Mesendoderm (in vitro differentiated cells): Measurements from ENCODE around the gene DSG3.

ENCODE experiments used
- DNase-seq: peaks from one replicate; pipeline ENCODE4 v3.0.0; 2013
- H2AK5ac ChIP-seq: 2 replicates; pipeline ENCODE4 v1.6.1; 2013; ENCODE audit warnings: low read length, inconsistent platforms
- H2BK120ac ChIP-seq: 2 replicates; pipeline ENCODE4 v1.6.1; 2013; ENCODE audit warnings: low read depth, mild to moderate bottlenecking, low read length, moderate library complexity, mixed read lengths
- H2BK15ac ChIP-seq: replicated peaks from 2 replicates; pipeline ENCODE4 v1.6.1; 2013; ENCODE audit warnings: low read depth, mild to moderate bottlenecking, moderate library complexity
- H2BK5ac ChIP-seq: 2 replicates; pipeline ENCODE4 v1.6.1; 2013; ENCODE audit warnings: low read length, inconsistent platforms
- H3K18ac ChIP-seq: 2 replicates; pipeline ENCODE4 v1.6.1; 2013; ENCODE audit warnings: mild to moderate bottlenecking, low read length, mixed read lengths
- H3K23ac ChIP-seq: one replicate; pipeline ENCODE4 v1.6.1; 2013; ENCODE audit warnings: low read length
- H3K27ac ChIP-seq: 2 replicates; pipeline ENCODE4 v1.5.1; 2013; ENCODE audit warnings: low read depth, mild to moderate bottlenecking, inconsistent platforms, low read length, moderate library complexity
- H3K27me3 ChIP-seq: 2 replicates; pipeline ENCODE4 v1.6.1; 2013; ENCODE audit warnings: low read length, control low read depth, mild to moderate bottlenecking, inconsistent platforms; ENCODE audit not compliant: insufficient read depth, poor library complexity
- H3K36me3 ChIP-seq: 2 replicates; pipeline ENCODE4 v1.6.1; 2013; ENCODE audit warnings: low read length, inconsistent platforms; ENCODE audit not compliant: control insufficient read depth, insufficient read depth
- H3K4ac ChIP-seq: one replicate; pipeline ENCODE4 v1.6.1; 2013; ENCODE audit warnings: low read depth, mild to moderate bottlenecking, low read length, moderate library complexity
- H3K4me1 ChIP-seq: 2 replicates; pipeline ENCODE4 v1.6.1; 2013; ENCODE audit warnings: low read depth, low read length, inconsistent platforms; ENCODE audit not compliant: control insufficient read depth
- H3K4me2 ChIP-seq: 2 replicates; pipeline ENCODE4 v1.6.1; 2013; ENCODE audit warnings: low read length
- H3K4me3 ChIP-seq: 2 replicates; pipeline ENCODE4 v1.5.1; 2013; ENCODE audit warnings: mild to moderate bottlenecking, low read length
- H3K56ac ChIP-seq: one replicate; pipeline ENCODE4 v1.6.1; 2013; ENCODE audit warnings: low read length
- H3K79me1 ChIP-seq: 2 replicates; pipeline ENCODE4 v1.6.1; 2013; ENCODE audit warnings: low read length, inconsistent platforms
- H3K79me2 ChIP-seq: 2 replicates; pipeline ENCODE4 v1.6.1; 2013; ENCODE audit warnings: mild to moderate bottlenecking, low read length; ENCODE audit not compliant: control insufficient read depth, insufficient read depth
- H3K9ac ChIP-seq: 2 replicates; pipeline ENCODE4 v1.6.1; 2013; ENCODE audit warnings: low read length, inconsistent platforms
- H4K5ac ChIP-seq: one replicate; pipeline ENCODE4 v1.6.1; 2013; ENCODE audit warnings: low read length
- H4K8ac ChIP-seq: one replicate; pipeline ENCODE4 v1.6.1; 2013; ENCODE audit warnings: low read depth, mild to moderate bottlenecking, control low read depth, low read length, moderate library complexity
- WGBS: extraction: QIAGEN DNeasy Blood & Tissue Kit; methylation state at CpG from one replicate; pipeline ENCODE4 v1.1.7; 2013; ENCODE audit warnings: low lambda C conversion rate, missing lambda C conversion rate; ENCODE audit not compliant: insufficient coverage; ENCODE audit errors: extremely low coverage; 5-methylcytosine and 5-hydroxymethylcytosine counted together

DSG3 gene

DNA sequence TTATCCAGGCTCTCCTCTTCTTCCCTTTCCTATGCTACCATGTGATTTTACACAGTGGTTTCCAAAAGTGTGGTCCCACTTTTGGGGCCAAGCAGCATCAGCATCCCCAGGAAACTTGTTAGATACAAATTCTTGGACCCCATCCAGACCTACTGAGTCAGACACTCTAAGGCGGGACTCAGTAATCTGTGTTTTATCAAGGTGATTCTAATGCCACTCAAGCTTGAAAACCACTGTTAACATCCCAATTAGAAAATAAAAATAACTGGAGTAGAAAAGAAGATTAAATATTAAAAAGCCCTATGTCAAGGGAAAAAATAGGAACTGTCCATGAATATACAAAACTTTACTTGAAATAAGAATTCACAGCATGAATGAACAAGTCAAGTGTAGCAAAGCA, 61.2 kb downstream of the DSG3 start:
- Histone ChIP-seq H2BK120ac (no peak overlapping the region), H3K79me2 (peaks cover 46% of the 10 kb centered on the region), H2AK5ac (no peak overlapping the region), H3K36me3 (no peaks in the 10 kb centered on the region), H3K56ac (no peak overlapping the region), H3K4me2 (no peak overlapping the region), H2BK15ac (no peak overlapping the region), H3K4me1 (peaks cover 11% of the 10 kb centered on the region), H3K27me3 (no peaks in the 10 kb centered on the region), H3K79me1 (peaks cover 22% of the 10 kb centered on the region), H2BK5ac (no peak overlapping the region), H3K9ac (no peak overlapping the region), H3K4ac (no peak overlapping the region), H3K27ac (no peak overlapping the region), H3K4me3 (no peak overlapping the region), H4K5ac (no peak overlapping the region), H3K18ac (no peak overlapping the region), H4K8ac (no peak overlapping the region), H3K23ac (no peak overlapping the region)
- no CpG with 5 or more reads among the region's 1 CpG for WGBS
- no peak for DNase-seq

DNA sequence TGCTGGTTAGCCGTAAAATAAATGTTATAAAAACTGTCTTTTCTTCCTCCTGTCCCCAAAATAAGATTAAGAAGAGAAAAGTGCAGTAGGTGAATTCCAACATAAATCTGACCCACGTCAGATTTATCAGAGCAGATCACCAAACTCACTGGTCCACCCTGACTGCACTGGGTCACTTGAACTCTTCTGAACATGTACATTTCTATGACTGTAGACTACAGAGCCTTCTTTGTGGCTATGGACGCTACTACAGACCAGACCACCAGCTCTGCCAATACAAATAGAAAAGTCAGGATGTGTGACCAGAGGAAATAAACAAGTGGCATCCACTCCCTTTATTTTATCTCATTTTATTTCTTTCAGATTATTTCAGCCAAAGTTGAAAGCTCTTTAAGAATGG, 62.0 kb downstream of the DSG3 start:
- H3K4ac ChIP-seq: no peak overlapping the region
- no peak overlapping the region for H4K5ac ChIP-seq
- H3K4me3 ChIP-seq: no peak overlapping the region
- no peak overlapping the region for H3K9ac ChIP-seq
- no peak for DNase-seq
- no peak overlapping the region for H3K56ac ChIP-seq
- no peak overlapping the region for H3K4me2 ChIP-seq
- no peak overlapping the region for H2AK5ac ChIP-seq
- H3K27ac ChIP-seq: no peak overlapping the region
- no peak overlapping the region for H2BK15ac ChIP-seq
- no peak overlapping the region for H3K18ac ChIP-seq
- peaks cover 12% of the 10 kb centered on the region for H3K4me1 ChIP-seq
- no CpG with 5 or more reads among the region's 3 CpGs for WGBS
- H3K27me3 ChIP-seq: no peaks in the 10 kb centered on the region
- no peak overlapping the region for H3K23ac ChIP-seq
- H3K79me1 ChIP-seq: peaks cover 16% of the 10 kb centered on the region
- peaks cover 41% of the 10 kb centered on the region for H3K79me2 ChIP-seq
- H2BK5ac ChIP-seq: no peak overlapping the region
- no peaks in the 10 kb centered on the region for H3K36me3 ChIP-seq
- no peak overlapping the region for H2BK120ac ChIP-seq
- H4K8ac ChIP-seq: no peak overlapping the region

DNA sequence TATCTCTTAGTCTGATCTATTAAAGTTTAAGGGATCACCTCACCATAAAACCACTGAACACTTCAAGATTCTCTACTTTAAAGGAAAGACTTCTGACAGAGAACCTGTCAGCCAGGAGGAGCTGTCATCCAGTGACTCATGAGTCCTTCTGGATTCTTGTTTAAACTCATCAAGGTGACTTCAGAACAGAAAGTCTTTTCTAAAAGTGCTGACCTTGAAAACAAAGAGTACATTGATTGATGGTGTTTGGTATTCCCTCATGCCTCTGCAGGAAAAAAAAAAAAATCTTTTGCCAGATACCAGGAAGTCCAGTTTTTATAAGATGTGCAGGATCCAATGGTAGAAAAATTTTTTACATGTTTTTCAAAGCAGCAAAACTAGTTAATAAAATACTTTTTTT, 62.8 kb downstream of the DSG3 start:
- Histone ChIP-seq H3K4me2 (no peak overlapping the region), H3K79me1 (peaks cover 14% of the 10 kb centered on the region)
- DNase-seq: no peak

DNA sequence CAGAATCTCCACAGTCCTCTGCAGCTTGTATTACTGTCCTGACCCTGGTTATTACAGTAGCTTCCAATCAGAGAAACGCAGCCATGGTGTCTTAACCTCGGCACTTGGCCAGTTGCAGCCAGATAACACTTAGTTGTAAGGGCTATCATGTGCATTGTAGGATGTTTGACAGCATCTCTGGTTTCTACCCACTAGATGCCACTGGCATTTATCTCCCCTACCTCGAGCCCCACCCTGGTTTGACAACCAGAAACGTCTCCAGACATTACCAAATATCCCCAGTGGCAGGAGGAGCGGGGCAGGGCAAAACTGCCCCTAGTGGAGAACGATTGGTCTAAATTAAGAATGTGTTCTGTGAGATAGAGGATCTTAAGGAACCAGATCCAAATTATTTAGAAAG, 63.6 kb downstream of the DSG3 start:
- Histone ChIP-seq H4K8ac (no peak overlapping the region), H3K9ac (no peak overlapping the region), H3K56ac (no peak overlapping the region), H3K4me1 (peaks cover 15% of the 10 kb centered on the region), H2BK15ac (no peak overlapping the region), H3K23ac (no peak overlapping the region), H3K4me2 (no peak overlapping the region), H2AK5ac (no peak overlapping the region), H3K79me1 (peaks cover 17% of the 10 kb centered on the region), H3K36me3 (no peaks in the 10 kb centered on the region), H3K18ac (no peak overlapping the region), H2BK5ac (no peak overlapping the region), H3K27me3 (no peaks in the 10 kb centered on the region), H3K27ac (no peak overlapping the region), H4K5ac (no peak overlapping the region), H3K4me3 (no peak overlapping the region), H2BK120ac (no peak overlapping the region), H3K4ac (no peak overlapping the region), H3K79me2 (peaks cover 38% of the 10 kb centered on the region)
- DNase-seq: no peak
- WGBS: no CpG with 5 or more reads among the region's 6 CpGs

More for the DNA sequence above, 62.8 kb downstream of the DSG3 start:
- Histone ChIP-seq H3K9ac (no peak overlapping the region), H3K18ac (no peak overlapping the region), H3K4me3 (no peak overlapping the region), H3K79me2 (peaks cover 37% of the 10 kb centered on the region), H3K27ac (no peak overlapping the region), H2BK120ac (no peak overlapping the region), H2BK5ac (no peak overlapping the region), H3K4me1 (peaks cover 12% of the 10 kb centered on the region), H4K8ac (no peak overlapping the region), H3K27me3 (no peaks in the 10 kb centered on the region), H3K56ac (no peak overlapping the region), H2BK15ac (no peak overlapping the region), H3K23ac (no peak overlapping the region), H4K5ac (no peak overlapping the region), H3K4ac (no peak overlapping the region), H3K36me3 (no peaks in the 10 kb centered on the region), H2AK5ac (no peak overlapping the region)

DNA sequence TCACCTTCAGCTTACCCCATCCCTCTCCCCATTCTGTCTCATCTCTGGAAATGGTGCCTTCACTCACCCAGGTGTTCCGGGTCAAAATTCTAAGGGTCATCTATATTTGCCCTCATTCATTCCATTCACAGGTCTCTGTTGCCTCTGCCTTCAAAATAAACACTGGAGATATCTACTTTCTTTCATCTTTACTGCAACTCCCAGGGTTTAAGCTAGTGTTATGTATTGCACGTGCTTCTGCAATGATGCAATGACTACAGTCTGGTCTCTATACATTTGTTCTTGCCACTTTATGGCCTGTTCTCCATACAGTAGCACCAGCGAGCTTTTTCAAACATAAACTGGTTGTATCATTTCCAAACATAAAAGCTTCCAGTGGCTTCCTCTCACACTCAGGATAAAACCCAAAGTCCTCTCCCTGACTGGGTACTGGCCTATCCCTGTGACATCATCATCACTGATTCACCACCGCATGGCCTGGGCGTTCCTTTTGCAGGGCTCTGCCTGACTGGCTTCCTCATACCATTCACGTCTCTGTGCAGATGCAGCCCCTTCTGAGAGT, 64.7 kb downstream of the DSG3 start:
- no peak overlapping the region for H4K8ac ChIP-seq
- H3K79me2 ChIP-seq: peaks cover 39% of the 10 kb centered on the region
- H4K5ac ChIP-seq: no peak overlapping the region
- H3K79me1 ChIP-seq: peaks cover 22% of the 10 kb centered on the region
- H3K4ac ChIP-seq: no peak overlapping the region
- no peak overlapping the region for H3K4me3 ChIP-seq
- peak overlapping the region; percentile 4 for H3K27ac ChIP-seq
- no peak overlapping the region for H2BK15ac ChIP-seq
- H3K9ac ChIP-seq: no peak overlapping the region
- WGBS: no CpG with 5 or more reads among the region's 6 CpGs
- peak overlapping the region; percentile 10 for H3K56ac ChIP-seq
- H3K36me3 ChIP-seq: no peaks in the 10 kb centered on the region
- no peak overlapping the region for H2BK120ac ChIP-seq
- no peak overlapping the region for H3K18ac ChIP-seq
- H2AK5ac ChIP-seq: no peak overlapping the region
- H3K4me1 ChIP-seq: peaks cover 16% of the 10 kb centered on the region
- H2BK5ac ChIP-seq: no peak overlapping the region
- no peaks in the 10 kb centered on the region for H3K27me3 ChIP-seq
- no peak overlapping the region for H3K4me2 ChIP-seq
- peak; percentile 88 for DNase-seq
- H3K23ac ChIP-seq: no peak overlapping the region

DNA sequence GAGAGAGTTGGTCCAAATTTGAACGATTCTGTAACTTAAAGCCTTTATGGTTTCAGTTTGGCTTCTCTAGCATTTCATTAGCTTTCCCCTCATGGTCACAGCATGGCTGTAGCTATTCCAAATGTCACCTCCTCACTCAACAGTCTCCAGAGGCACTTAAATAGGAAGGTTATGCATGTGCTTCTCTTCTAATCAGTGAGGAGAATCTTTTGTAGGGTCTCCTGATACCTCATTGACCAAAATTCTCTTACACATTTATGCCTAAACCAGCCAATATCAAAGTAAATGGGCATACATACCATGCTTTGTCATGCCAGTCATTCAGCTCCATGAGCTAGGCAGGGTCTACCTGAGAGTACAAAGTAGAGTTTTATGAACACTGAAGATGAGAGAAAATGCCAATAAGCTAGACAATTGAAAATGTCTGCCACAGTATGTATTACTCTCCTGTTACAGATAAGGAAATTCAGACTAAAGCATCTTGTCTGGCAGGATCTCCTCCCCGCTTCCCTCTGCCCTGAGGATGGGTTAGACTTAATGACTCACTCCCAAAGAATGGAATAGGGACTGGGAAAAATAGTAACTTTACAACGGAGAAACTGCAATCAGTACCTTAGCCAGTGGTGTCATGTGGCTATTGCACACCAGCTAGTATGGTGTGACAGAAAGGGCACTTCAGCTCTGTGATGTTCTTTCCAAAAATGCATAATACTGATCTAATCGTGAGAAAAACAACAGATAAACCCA, 65.8 kb downstream of the DSG3 start:
- Histone ChIP-seq H4K8ac (no peak overlapping the region), H3K56ac (peak overlapping the region; percentile 4), H3K4me3 (no peak overlapping the region), H3K79me1 (peaks cover 26% of the 10 kb centered on the region), H3K4ac (no peak overlapping the region), H3K9ac (no peak overlapping the region), H3K18ac (peak overlapping the region; percentile 87), H3K4me1 (peaks cover 16% of the 10 kb centered on the region), H3K27ac (peak overlapping the region; percentile 66), H3K4me2 (no peak overlapping the region), H2BK5ac (no peak overlapping the region), H3K27me3 (no peaks in the 10 kb centered on the region), H2BK120ac (no peak overlapping the region), H2AK5ac (no peak overlapping the region), H2BK15ac (no peak overlapping the region), H4K5ac (no peak overlapping the region), H3K79me2 (peaks cover 43% of the 10 kb centered on the region), H3K36me3 (no peaks in the 10 kb centered on the region), H3K23ac (no peak overlapping the region)
- no CpG with 5 or more reads among the region's 4 CpGs for WGBS
- DNase-seq: peak; percentile 96
